Measurements from ENCODE around the gene SH3RF3. TPM values are rescaled to one million over a fixed set of nuclear protein-coding genes. Genes with fewer than 3 reads are reported as not detected.
A peak's percentile ranks its signal among the peaks of the same experiment; 100 is the strongest.

SH3RF3 gene
- total and polyA plus RNA-seq, 8 donors = 7.0 to 11.1 (median 8.3) TPM

DNA sequence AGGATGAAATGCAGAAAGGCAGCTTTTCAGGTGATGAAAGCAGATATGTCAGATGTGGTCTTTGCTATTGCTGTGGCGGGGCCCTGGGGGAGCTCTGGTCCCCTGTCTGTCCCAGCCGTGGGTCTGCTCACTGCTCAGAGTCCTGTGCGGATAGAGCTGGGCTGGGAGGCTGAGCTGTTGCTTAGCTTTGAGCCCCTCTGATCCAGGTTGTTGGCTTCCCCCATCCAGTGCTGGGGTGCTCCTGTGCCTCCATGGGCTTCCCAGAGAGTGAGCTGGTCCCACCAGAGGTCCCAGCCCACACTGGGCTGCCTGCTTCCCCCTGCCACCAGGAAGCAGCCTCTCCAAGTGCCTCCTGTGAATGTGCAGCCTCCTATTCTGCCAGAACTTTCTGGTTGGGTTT lies 55.4 kb downstream of the SH3RF3 start:
- intact Hi-C loops (cut with DNase I) = no loop called here
- H3K36me3 ChIP-seq = no peaks in the 10 kb centered on the region
- H3K4me3 ChIP-seq = no peak overlapping the region
- DNase-seq = no peak
- H3K4me1 ChIP-seq = peaks cover 0 to 10% of the 10 kb centered on the region in 2 donors
- no peak for ATAC-seq
- no peaks in the 10 kb centered on the region for H3K9me3 ChIP-seq
- TF ChIP-seq, protein P1, sequence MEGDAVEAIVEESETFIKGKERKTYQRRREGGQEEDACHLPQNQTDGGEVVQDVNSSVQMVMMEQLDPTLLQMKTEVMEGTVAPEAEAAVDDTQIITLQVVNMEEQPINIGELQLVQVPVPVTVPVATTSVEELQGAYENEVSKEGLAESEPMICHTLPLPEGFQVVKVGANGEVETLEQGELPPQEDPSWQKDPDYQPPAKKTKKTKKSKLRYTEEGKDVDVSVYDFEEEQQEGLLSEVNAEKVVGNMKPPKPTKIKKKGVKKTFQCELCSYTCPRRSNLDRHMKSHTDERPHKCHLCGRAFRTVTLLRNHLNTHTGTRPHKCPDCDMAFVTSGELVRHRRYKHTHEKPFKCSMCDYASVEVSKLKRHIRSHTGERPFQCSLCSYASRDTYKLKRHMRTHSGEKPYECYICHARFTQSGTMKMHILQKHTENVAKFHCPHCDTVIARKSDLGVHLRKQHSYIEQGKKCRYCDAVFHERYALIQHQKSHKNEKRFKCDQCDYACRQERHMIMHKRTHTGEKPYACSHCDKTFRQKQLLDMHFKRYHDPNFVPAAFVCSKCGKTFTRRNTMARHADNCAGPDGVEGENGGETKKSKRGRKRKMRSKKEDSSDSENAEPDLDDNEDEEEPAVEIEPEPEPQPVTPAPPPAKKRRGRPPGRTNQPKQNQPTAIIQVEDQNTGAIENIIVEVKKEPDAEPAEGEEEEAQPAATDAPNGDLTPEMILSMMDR (IDR thresholded peaks at IDR 0.05) = no peak
- H3K27ac ChIP-seq = no peak overlapping the region
- no peaks in the 10 kb centered on the region for H3K27me3 ChIP-seq

DNA sequence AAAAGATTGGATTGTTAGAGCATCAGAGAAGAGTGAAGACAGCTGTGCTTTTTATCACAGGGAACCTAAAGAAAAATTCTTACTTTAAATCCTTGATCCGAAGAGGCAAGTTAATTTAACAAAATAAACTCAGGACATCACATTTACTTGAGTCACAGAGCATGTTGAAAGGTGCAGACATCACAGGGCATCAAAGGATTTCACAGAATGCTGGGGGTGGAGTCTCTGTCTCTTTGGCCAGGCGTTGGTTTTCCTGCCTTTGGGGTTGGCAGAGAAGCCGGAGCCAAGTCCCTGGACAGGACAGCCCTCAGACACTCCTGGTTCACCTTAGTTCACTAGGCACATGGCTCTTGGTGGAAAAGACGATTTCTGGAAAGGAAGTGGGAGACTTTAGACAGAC lies 56.3 kb downstream of the SH3RF3 start:
- H3K9me3 ChIP-seq = no peaks in the 10 kb centered on the region
- intact Hi-C loops (cut with DNase I) = no loop called here
- H3K4me3 ChIP-seq = no peak overlapping the region
- peaks cover 0 to 10% of the 10 kb centered on the region in 2 donors for H3K4me1 ChIP-seq
- ATAC-seq (peak; percentile 33), DNase-seq (no peak)
- TF ChIP-seq, protein P1 (IDR thresholded peaks at IDR 0.05) = no peak
- no peaks in the 10 kb centered on the region for H3K36me3 ChIP-seq
- H3K27me3 ChIP-seq = no peaks in the 10 kb centered on the region
- peak overlapping the region; percentile 10 to 34 for H3K27ac ChIP-seq

DNA sequence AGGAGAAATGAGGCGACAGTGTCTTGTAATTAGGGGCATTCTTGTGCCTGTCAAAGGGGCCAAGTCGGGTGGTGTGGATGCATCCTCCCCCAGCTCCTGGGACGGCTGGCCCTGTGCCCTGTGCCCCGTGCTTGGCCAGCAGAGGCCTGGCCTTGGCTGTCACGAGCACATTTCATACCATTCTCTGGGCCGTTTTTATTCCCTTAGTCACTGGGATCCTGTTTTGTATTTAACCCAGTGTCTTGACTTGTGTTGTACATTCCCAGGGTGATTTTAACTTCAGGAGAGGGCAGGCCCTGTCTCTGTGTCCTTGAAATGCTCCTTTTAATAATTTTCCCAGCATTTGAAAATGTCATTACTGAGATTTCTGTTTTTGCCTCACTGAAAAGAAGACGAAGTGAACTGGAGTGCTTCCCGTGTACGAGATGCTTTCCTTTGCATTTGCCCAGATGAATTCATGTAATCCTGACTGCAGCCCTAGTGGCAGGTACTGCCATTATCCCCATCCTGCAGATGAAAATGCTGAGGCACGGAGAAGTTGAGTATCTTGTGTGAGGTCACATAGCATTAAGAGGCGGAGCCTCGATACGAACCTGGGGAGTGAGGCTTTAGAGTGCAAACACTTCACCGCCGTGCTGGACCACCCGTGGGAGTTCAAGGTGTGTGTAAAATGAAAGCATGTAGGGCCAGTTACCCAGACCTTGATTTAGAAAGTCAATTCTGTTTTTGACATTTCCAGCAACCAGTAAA lies 57.0 kb downstream of the SH3RF3 start:
- TF ChIP-seq, protein P1 (IDR thresholded peaks at IDR 0.05) = no peak
- DNase-seq (no peak), ATAC-seq (peak; percentile 59)
- Histone ChIP-seq H3K27ac (peak overlapping the region; percentile 10 to 34), H3K9me3 (no peaks in the 10 kb centered on the region), H3K27me3 (no peaks in the 10 kb centered on the region), H3K4me3 (no peak overlapping the region), H3K4me1 (peaks cover 0 to 10% of the 10 kb centered on the region in 2 donors), H3K36me3 (no peaks in the 10 kb centered on the region)
- intact Hi-C loops (cut with DNase I) = no loop called here

DNA sequence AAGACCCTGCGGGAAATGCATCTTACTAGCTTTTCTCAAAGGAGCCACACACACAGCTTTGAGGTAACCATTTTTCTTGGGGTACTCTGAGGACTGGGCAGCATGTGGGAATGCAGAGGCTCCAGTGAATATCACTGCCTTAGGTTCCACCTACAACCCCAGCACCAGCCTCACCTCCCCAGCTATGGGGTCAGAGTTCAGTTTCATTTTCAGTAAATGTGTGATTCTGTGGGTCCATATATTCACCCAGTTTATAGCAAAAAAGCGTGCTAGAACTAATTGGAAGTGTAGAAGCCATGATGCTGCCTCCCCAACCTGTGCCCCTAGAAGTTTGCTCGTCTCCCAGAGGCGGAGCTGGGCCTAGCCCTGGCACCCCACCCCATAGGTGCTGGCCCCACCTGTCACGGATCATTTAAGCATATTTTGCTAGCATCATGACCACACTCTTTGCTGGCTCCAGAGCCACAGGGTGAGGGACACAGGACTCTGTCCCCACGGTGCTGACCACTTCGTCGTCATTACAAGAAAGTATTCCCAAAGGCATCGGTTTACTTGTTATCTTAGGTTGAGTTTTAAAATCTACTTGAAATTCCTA lies 57.7 kb downstream of the SH3RF3 start:
- no peak overlapping the region for H3K27ac ChIP-seq
- H3K27me3 ChIP-seq = no peaks in the 10 kb centered on the region
- intact Hi-C loops (cut with DNase I) = no loop called here
- no peak overlapping the region for H3K4me3 ChIP-seq
- no peaks in the 10 kb centered on the region for H3K36me3 ChIP-seq
- ATAC-seq = no peak
- no peaks in the 10 kb centered on the region for H3K9me3 ChIP-seq
- peaks cover 0 to 10% of the 10 kb centered on the region in 2 donors for H3K4me1 ChIP-seq
- DNase-seq = no peak
- TF ChIP-seq, protein P1 (IDR thresholded peaks at IDR 0.05) = no peak

DNA sequence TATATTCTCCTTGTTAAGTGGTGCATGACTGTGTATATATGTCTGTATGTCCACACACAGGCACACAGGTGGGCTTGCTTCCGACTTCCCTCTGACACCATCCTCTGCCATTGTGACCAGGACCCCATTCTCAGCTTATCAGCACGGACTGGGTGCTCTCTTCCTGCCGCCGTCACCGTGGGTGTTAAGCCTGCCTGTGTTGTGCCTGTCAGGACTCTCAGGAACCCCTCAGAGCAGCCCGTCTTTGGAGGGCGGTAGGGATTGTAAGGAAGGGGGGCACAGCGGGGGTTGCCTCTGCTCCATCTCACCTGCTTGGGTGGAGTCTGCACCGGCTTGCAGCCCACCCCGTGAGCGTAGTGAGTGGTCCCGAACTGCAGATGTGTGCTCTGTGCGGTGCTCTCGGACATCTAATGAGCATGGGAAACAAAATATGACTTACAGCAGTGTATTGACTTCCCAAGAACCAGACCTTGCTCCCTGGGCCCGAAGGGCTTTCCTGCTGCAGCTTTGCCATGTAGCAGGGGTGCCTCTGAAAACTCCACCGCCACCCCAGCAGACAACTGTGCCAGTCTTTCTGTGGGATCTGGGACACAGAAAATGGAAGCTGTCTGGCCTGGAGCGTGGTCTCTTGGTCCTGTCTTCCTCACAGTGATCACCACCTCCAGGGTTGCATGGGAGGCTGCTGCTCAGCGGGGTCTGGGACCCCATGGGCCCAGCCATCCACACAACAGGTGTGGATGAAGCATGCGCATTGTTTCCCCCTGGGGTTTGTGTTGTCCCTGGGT lies 58.9 kb downstream of the SH3RF3 start:
- H3K4me3 ChIP-seq = no peak overlapping the region
- TF ChIP-seq, protein P1 (IDR thresholded peaks at IDR 0.05) = no peak
- H3K27ac ChIP-seq = no peak overlapping the region
- DNase-seq = no peak
- H3K36me3 ChIP-seq = no peaks in the 10 kb centered on the region
- intact Hi-C loops (cut with DNase I) = no loop called here
- H3K27me3 ChIP-seq = no peaks in the 10 kb centered on the region
- no peaks in the 10 kb centered on the region for H3K9me3 ChIP-seq
- no peak for ATAC-seq
- peaks cover 0 to 10% of the 10 kb centered on the region in 2 donors for H3K4me1 ChIP-seq
